ENCODE results near the gene SDR42E2. TPM values are rescaled to one million over a fixed set of nuclear protein-coding genes. Genes with fewer than 3 reads are reported as not detected.

SDR42E2 gene
- total and polyA plus RNA-seq, 7 experiments from 2014 or later: 0.07 to 1.6 (median 0.81) TPM; not detected in 1

DNA sequence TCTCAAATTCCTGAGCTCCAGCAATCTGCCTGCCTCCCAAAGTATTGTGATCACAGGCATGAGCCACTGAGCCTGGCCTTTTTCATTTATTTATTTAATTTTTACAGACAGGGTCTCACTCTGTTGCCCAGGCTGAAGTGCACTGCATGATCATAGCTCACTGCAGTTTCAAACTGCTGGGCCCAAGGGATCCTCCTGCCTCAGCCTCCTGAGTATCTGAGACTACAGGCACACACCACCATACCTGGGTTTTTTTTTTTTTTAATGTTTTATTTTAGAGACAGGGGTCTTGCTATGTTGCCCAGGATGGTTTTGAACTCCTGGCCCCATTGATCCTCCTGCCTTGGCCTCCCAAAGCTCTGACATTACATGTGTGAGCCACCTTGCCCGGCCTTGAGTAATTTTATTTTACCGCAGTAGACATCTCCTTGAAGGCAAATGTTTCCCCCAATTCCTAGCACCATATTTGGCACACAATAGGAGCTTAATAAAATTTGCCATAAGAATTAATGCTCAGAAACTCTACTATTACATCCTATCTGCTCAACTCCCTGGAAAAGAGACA is 41.9 kb downstream of the SDR42E2 start:
- DNase-seq (no peak), ATAC-seq (no peak)
- H3K27me3 ChIP-seq (ENCODE audit: control insufficient read depth in 2 of 2, insufficient read depth in 2 of 2, low read length in 2 of 2): no peaks in the 10 kb centered on the region
- peaks cover 9 to 13% of the 10 kb centered on the region in 2 donors for H3K4me1 ChIP-seq (ENCODE audit: control insufficient read depth in 2 of 2, insufficient read depth in 2 of 2, low read length in 2 of 2)
- peak overlapping the region in 3 of 9 donors; percentile 16 to 57 (median 54) for H3K27ac Mint-ChIP-seq
- H3K9me3 ChIP-seq (ENCODE audit: control insufficient read depth in 2 of 3, low read length in 3 of 3): no peaks in the 10 kb centered on the region
- no peaks in the 10 kb centered on the region for H3K9me3 Mint-ChIP-seq
- POLR2A ChIA-PET: interaction anchor here (0.7 to 9.4 kb wide), 5 partner anchors 12 to 93 kb away, joined by 3 to 146 read pairs (median 4); partner anchors contain the start of gene POLR3E
- no peak overlapping the region for H3K4me3 ChIP-seq (ENCODE audit: low read length)
- peak overlapping the region in 2 of 10 donors; percentile 21 to 71 for H3K4me3 Mint-ChIP-seq
- peaks cover 0 to 4% (median 0%) of the 10 kb centered on the region in 5 donors for H3K36me3 Mint-ChIP-seq
- H3K27ac ChIP-seq (ENCODE audit: low read depth, low read length): no peak overlapping the region
- CTCF ChIA-PET: interaction anchor here (0.6 to 2.1 kb wide), 4 partner anchors 9 to 126 kb away, joined by 3 to 8 read pairs (median 4); no protein-coding TSS in a partner anchor
- no peaks in the 10 kb centered on the region for H3K27me3 Mint-ChIP-seq
- peaks cover 0 to 8% (median 0%) of the 10 kb centered on the region in 3 experiments for H3K36me3 ChIP-seq (ENCODE audit: control insufficient read depth in 2 of 3, insufficient read depth in 3 of 3, low read length in 3 of 3)
- H3K4me1 Mint-ChIP-seq: peaks cover 13 to 40% (median 24%) of the 10 kb centered on the region in 7 donors
- intact Hi-C loops (cut with micrococcal nuclease): no loop called here

GRCh38 chr16:22205577-22206012 is 43.3 kb downstream of the SDR42E2 start:
- peak overlapping the region; percentile 80 for H3K27ac ChIP-seq (ENCODE audit: low read depth, low read length)
- Mint-ChIP-seq H3K4me1 (peaks cover 13 to 50% (median 26%) of the 10 kb centered on the region in 7 donors), H3K9me3 (no peaks in the 10 kb centered on the region)

DNA sequence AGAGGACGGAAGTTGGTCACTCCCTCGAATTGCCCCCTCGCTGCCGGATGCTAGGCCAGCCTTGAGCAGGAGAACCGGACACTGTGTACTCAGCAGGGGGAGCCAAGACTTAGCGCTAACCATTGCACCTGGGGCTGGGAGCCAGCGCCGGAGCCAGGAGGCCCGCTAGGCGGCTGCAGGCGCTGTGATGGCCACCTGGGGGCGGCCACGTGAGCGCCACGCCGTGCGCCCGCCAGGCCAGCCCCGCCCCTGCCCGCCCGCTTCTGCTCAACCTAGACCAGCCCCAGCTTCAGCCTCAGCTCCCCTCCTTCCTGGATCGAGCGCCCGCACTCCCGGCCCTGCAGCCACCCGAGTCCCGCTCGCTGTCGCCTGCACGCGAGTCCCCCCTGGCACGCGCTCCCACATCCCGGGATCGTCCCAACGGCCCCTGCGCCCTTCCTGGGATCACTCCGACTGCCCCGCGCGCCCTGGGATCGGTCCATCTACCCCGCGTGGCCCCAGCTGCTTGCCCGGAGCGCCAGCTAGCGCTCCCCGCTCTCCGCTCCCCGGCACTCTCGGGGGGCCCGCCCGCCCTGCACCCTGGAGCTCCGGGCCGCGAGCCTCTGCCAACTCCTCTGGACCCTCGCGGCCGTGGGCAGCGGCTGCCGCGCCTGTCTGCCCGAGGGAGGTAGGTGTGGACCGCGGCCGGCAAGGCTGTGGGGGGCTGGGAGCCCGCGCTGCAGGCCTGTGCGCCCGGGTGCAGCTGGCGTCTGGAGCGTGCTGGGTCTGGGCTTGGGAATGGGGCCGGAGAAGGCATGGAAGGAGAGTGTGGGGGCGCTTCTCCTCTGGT is 43.9 kb downstream of the SDR42E2 start, which contains the start of gene EEF2K:
EEF2K (plus strand) TSS at position 266 of the 829 bp plus-strand sequence. CDS start 19,452 bp downstream, outside the sequence.
- Histone ChIP-seq H3K36me3 (ENCODE audit: control insufficient read depth in 2 of 3, insufficient read depth in 3 of 3, low read length in 3 of 3) (peaks cover 0 to 8% (median 0%) of the 10 kb centered on the region in 3 experiments), H3K27me3 (ENCODE audit: control insufficient read depth in 2 of 2, insufficient read depth in 2 of 2, low read length in 2 of 2) (no peaks in the 10 kb centered on the region), H3K9me3 (ENCODE audit: control insufficient read depth in 2 of 3, low read length in 3 of 3) (no peaks in the 10 kb centered on the region), H3K4me1 (ENCODE audit: control insufficient read depth in 2 of 2, insufficient read depth in 2 of 2, low read length in 2 of 2) (peaks cover 9 to 13% of the 10 kb centered on the region in 2 donors), H3K4me3 (ENCODE audit: low read length) (peak within 1 kb of the TSS; percentile 72), H3K27ac (ENCODE audit: low read depth, low read length) (peak within 1 kb of the TSS; percentile 80)
- Mint-ChIP-seq H3K36me3 (peaks cover 0 to 16% (median 8%) of the 10 kb centered on the region in 5 donors), H3K27me3 (no peaks in the 10 kb centered on the region), H3K4me3 (peak within 1 kb of the TSS; percentile 87 to 99 (median 96)), H3K4me1 (peaks cover 14 to 56% (median 28%) of the 10 kb centered on the region in 7 donors), H3K27ac (peak within 1 kb of the TSS; percentile 66 to 94 (median 85)), H3K9me3 (no peaks in the 10 kb centered on the region)
- ATAC-seq: peak; percentile 94
- DNase-seq: peak; percentile 44 to 83 (median 66)
- CTCF ChIA-PET: interaction anchor here (0.8 to 2.3 kb wide), 6 partner anchors 17 to 128 kb away, joined by 3 to 10 read pairs (median 4); partner anchors contain the start of gene POLR3E
- POLR2A ChIA-PET: interaction anchor here (0.7 to 9.4 kb wide), 4 partner anchors 14 to 227 kb away, joined by 3 to 146 read pairs (median 10); partner anchors contain the start of gene POLR3E
- intact Hi-C loops (cut with micrococcal nuclease): loop anchor here (1.0 to 2.0 kb wide), 5 partner anchors 11 to 91 kb away; partner anchors contain the start of gene POLR3E (in 2 of the 2)

More at GRCh38 chr16:22205577-22206012, 43.3 kb downstream of the SDR42E2 start:
- Histone ChIP-seq H3K27me3 (ENCODE audit: control insufficient read depth in 2 of 2, insufficient read depth in 2 of 2, low read length in 2 of 2) (no peaks in the 10 kb centered on the region), H3K36me3 (ENCODE audit: control insufficient read depth in 2 of 3, insufficient read depth in 3 of 3, low read length in 3 of 3) (peaks cover 0 to 8% (median 0%) of the 10 kb centered on the region in 3 experiments), H3K4me1 (ENCODE audit: control insufficient read depth in 2 of 2, insufficient read depth in 2 of 2, low read length in 2 of 2) (peaks cover 9 to 13% of the 10 kb centered on the region in 2 donors), H3K4me3 (ENCODE audit: low read length) (peak overlapping the region; percentile 72), H3K9me3 (ENCODE audit: control insufficient read depth in 2 of 3, low read length in 3 of 3) (no peaks in the 10 kb centered on the region)
- H3K27me3 Mint-ChIP-seq: no peaks in the 10 kb centered on the region
- peak overlapping the region; percentile 87 to 99 (median 96) for H3K4me3 Mint-ChIP-seq
- ChIA-PET POLR2A (interaction anchor here (1.5 to 9.4 kb wide), 3 partner anchors 13 to 95 kb away, joined by 4 to 146 read pairs (median 15); partner anchors contain the start of gene POLR3E), CTCF (interaction anchor here (0.8 to 2.3 kb wide), 7 partner anchors 9 to 128 kb away, joined by 3 to 10 read pairs (median 5); partner anchors contain the start of gene POLR3E)
- ATAC-seq (no peak), DNase-seq (no peak)
- intact Hi-C loops (cut with micrococcal nuclease): loop anchor here (1.0 to 2.0 kb wide), 5 partner anchors 10 to 92 kb away; partner anchors contain the start of gene POLR3E (in 2 of the 2)
- peaks cover 0 to 10% (median 3%) of the 10 kb centered on the region in 5 donors for H3K36me3 Mint-ChIP-seq
- H3K27ac Mint-ChIP-seq: peak overlapping the region; percentile 36 to 86 (median 72)

- Histone ChIP-seq H3K36me3 (ENCODE audit: control insufficient read depth in 2 of 3, insufficient read depth in 3 of 3, low read length in 3 of 3) (peaks cover 0 to 8% (median 0%) of the 10 kb centered on the region in 3 experiments), H3K27me3 (ENCODE audit: control insufficient read depth in 2 of 2, insufficient read depth in 2 of 2, low read length in 2 of 2) (no peaks in the 10 kb centered on the region), H3K4me3 (ENCODE audit: low read length) (peak overlapping the region; percentile 72), H3K9me3 (ENCODE audit: control insufficient read depth in 2 of 3, low read length in 3 of 3) (no peaks in the 10 kb centered on the region), H3K4me1 (ENCODE audit: control insufficient read depth in 2 of 2, insufficient read depth in 2 of 2, low read length in 2 of 2) (peaks cover 9 to 13% of the 10 kb centered on the region in 2 donors), H3K27ac (ENCODE audit: low read depth, low read length) (peak overlapping the region; percentile 80)
- Mint-ChIP-seq H3K27me3 (no peaks in the 10 kb centered on the region), H3K4me1 (peaks cover 20 to 58% (median 30%) of the 10 kb centered on the region in 7 donors), H3K4me3 (peak overlapping the region; percentile 87 to 99 (median 96)), H3K27ac (peak overlapping the region; percentile 61 to 94 (median 85)), H3K36me3 (peaks cover 0 to 22% (median 8%) of the 10 kb centered on the region in 5 donors), H3K9me3 (no peaks in the 10 kb centered on the region)
- DNase-seq (peak; percentile 19 to 75 (median 32)), ATAC-seq (peak; percentile 56)
- ChIA-PET CTCF (interaction anchor here (0.8 to 2.3 kb wide), 3 partner anchors 22 to 93 kb away, joined by 3 to 10 read pairs (median 3); partner anchors contain the start of gene POLR3E), POLR2A (interaction anchor here (0.7 to 9.4 kb wide), 5 partner anchors 15 to 228 kb away, joined by 3 to 146 read pairs (median 7); partner anchors contain the start of gene POLR3E)
- intact Hi-C loops (cut with micrococcal nuclease): loop anchor here (1.0 to 2.0 kb wide), 5 partner anchors 12 to 90 kb away; partner anchors contain the start of gene POLR3E (in 2 of the 2)
Observed at GRCh38 chr16:22206842-22207714, 44.8 kb downstream of the SDR42E2 start.

- Histone ChIP-seq H3K4me3 (ENCODE audit: low read length) (peak overlapping the region; percentile 72), H3K9me3 (ENCODE audit: control insufficient read depth in 2 of 3, low read length in 3 of 3) (no peaks in the 10 kb centered on the region), H3K36me3 (ENCODE audit: control insufficient read depth in 2 of 3, insufficient read depth in 3 of 3, low read length in 3 of 3) (peaks cover 0 to 8% (median 0%) of the 10 kb centered on the region in 3 experiments), H3K27ac (ENCODE audit: low read depth, low read length) (peak overlapping the region; percentile 80), H3K27me3 (ENCODE audit: control insufficient read depth in 2 of 2, insufficient read depth in 2 of 2, low read length in 2 of 2) (no peaks in the 10 kb centered on the region), H3K4me1 (ENCODE audit: control insufficient read depth in 2 of 2, insufficient read depth in 2 of 2, low read length in 2 of 2) (peaks cover 9 to 13% of the 10 kb centered on the region in 2 donors)
- no peak for DNase-seq
- POLR2A ChIA-PET: interaction anchor here (1.7 to 9.4 kb wide), 2 partner anchors 15 to 90 kb away, joined by 7 to 146 read pairs; partner anchors contain the start of gene POLR3E
- CTCF ChIA-PET: interaction anchor here (1.2 kb wide), 1 partner anchor 23 kb away, joined by 3 read pairs; no protein-coding TSS in a partner anchor
- ATAC-seq: no peak
- Mint-ChIP-seq H3K27me3 (no peaks in the 10 kb centered on the region), H3K9me3 (no peaks in the 10 kb centered on the region), H3K27ac (peak overlapping the region; percentile 8 to 94 (median 85)), H3K36me3 (peaks cover 0 to 25% (median 8%) of the 10 kb centered on the region in 5 donors), H3K4me3 (peak overlapping the region; percentile 87 to 99 (median 96)), H3K4me1 (peaks cover 22 to 60% (median 30%) of the 10 kb centered on the region in 7 donors)
- intact Hi-C loops (cut with micrococcal nuclease): loop anchor here in 1 of 2 donors (2.0 kb wide), 1 partner anchor 17 kb away; no protein-coding TSS in a partner anchor
Observed at GRCh38 chr16:22207715-22208360, 45.5 kb downstream of the SDR42E2 start.
